Esophagus muscularis mucosa (tissue), 4 donors: ENCODE results near the gene PELO.

ENCODE experiments used
- EP300 ChIP-seq: sonication (generic); formaldehyde crosslinking; IDR thresholded peaks from one replicate; pipeline ENCODE4 v1.6.1; 2017; ENCODE audit warnings: antibody characterized with exemption
- POLR2AphosphoS5 ChIP-seq, 2 donors: sonication (generic); formaldehyde crosslinking; IDR thresholded peaks; one replicate each; pipeline ENCODE4 v1.6.1; 2017; ENCODE audit warnings: antibody characterized with exemption in 2 of 2
- TF ChIP-seq, protein P1 (sequence below), 3 experiments: fragments of 200-600 bp in 2 of 3; fragments of 450-650 bp in 1 of 3; sonication (generic) in 2 of 3; IDR thresholded peaks; one replicate each; pipeline ENCODE4 v1.5.1; 2017 to 2019; ENCODE audit warnings: antibody characterized with exemption in 3 of 3, mild to moderate bottlenecking in 2 of 3, moderate library complexity in 1 of 3

DNA sequence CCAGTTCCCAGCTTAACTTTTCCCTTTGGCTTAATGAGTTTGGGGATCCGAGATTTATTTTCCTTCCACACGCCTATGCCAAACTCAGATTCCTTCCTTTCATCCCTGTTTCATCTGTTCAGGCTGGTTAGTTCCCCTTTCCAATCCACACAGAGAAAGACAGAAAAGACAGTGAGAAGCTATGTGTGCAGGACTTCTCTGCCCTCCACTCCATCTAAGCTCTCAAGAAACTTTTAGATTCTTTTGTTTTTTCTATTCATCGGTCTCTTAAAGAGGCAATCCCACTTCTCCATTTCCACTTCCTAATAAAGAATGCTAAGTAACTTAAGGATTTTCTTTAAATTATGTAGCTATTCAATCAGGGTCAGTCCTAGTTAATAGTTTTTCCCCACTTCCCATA is 11.2 kb downstream of the PELO start:
- TF ChIP-seq, protein P1, sequence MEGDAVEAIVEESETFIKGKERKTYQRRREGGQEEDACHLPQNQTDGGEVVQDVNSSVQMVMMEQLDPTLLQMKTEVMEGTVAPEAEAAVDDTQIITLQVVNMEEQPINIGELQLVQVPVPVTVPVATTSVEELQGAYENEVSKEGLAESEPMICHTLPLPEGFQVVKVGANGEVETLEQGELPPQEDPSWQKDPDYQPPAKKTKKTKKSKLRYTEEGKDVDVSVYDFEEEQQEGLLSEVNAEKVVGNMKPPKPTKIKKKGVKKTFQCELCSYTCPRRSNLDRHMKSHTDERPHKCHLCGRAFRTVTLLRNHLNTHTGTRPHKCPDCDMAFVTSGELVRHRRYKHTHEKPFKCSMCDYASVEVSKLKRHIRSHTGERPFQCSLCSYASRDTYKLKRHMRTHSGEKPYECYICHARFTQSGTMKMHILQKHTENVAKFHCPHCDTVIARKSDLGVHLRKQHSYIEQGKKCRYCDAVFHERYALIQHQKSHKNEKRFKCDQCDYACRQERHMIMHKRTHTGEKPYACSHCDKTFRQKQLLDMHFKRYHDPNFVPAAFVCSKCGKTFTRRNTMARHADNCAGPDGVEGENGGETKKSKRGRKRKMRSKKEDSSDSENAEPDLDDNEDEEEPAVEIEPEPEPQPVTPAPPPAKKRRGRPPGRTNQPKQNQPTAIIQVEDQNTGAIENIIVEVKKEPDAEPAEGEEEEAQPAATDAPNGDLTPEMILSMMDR (IDR thresholded peaks at IDR 0.05) = no peak
- TF ChIP-seq EP300 = no peak
- no peak for TF ChIP-seq POLR2AphosphoS5 (IDR thresholded peaks at IDR 0.05)
